Measurements from ENCODE around the gene ANKS1A. TPM values are rescaled to one million over a fixed set of nuclear protein-coding genes. Genes with fewer than 3 reads are reported as not detected.

Gene ANKS1A
- total and polyA plus RNA-seq, 11 donors: 11.0 to 49.5 (median 29.3) TPM

DNA sequence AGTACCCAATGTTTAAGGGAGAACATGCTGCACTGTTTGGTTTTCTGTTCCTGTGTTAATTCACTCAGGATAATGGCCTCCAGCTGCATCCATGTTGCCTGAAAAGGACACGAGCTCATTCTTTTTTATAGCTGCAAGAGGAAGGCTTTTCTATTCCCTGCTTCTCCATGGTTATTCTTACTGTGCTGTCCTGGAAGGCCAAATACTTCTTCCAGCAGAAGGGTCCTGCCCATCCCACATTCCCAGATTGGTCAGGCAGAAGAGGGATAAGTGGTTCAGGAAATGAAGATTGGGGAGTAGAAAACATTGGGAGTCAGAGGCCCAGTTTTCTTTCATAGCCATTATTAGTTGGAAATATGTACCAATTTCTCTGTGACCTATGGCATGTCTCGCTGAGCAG, 129.7 kb downstream of the ANKS1A start:
- Histone ChIP-seq H3K4me1 (peaks cover 19 to 100% (median 75%) of the 10 kb centered on the region in 12 donors), H3K36me3 (peaks cover 0 to 38% (median 0%) of the 10 kb centered on the region in 9 donors), H3K9me3 (no peaks in the 10 kb centered on the region), H3K4me3 (peak overlapping the region in 11 of 12 donors; percentile 43 to 69 (median 58)), H3K27ac (peak overlapping the region; percentile 87 to 98 (median 95)), H3K27me3 (no peaks in the 10 kb centered on the region)
- DNase-seq (no peak), ATAC-seq (no peak)
- TF ChIP-seq POLR2A (IDR thresholded peaks at IDR 0.05): no peak
- TF ChIP-seq, protein P1, sequence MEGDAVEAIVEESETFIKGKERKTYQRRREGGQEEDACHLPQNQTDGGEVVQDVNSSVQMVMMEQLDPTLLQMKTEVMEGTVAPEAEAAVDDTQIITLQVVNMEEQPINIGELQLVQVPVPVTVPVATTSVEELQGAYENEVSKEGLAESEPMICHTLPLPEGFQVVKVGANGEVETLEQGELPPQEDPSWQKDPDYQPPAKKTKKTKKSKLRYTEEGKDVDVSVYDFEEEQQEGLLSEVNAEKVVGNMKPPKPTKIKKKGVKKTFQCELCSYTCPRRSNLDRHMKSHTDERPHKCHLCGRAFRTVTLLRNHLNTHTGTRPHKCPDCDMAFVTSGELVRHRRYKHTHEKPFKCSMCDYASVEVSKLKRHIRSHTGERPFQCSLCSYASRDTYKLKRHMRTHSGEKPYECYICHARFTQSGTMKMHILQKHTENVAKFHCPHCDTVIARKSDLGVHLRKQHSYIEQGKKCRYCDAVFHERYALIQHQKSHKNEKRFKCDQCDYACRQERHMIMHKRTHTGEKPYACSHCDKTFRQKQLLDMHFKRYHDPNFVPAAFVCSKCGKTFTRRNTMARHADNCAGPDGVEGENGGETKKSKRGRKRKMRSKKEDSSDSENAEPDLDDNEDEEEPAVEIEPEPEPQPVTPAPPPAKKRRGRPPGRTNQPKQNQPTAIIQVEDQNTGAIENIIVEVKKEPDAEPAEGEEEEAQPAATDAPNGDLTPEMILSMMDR (IDR thresholded peaks at IDR 0.05): no peak
- 26 to 52% (median 40%) methylated on average over 2 of the region's 2 CpGs for WGBS, 4 donors
- intact Hi-C loops (cut with DNase I): loop anchor here in 5 of 10 donors (5.0 kb wide), 3 partner anchors 34 to 44 kb away; no protein-coding TSS in a partner anchor

DNA sequence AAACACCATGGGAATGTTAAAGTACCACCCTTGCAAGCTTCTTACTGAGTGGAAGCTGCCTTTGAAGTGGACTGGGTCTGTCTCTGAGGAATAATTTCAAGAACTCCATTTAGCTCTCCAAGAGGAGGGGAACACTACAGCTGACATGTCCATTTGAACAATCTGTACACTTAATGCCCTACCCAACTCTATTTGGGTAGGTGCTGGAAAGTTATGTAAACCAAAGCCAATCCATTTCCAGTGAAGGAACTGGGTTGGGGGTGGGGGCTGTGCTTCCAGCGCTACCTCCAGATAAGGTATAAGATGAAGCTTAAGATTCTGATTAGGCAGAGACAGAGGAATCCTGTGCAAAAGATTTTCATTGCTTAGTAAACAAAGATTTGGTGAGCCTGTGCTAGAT, 130.1 kb downstream of the ANKS1A start:
- WGBS, 4 donors: 37 to 68% (median 52%) methylated on average over 1 of the region's 1 CpG
- intact Hi-C loops (cut with DNase I): loop anchor here in 5 of 10 donors (5.0 kb wide), 3 partner anchors 33 to 43 kb away; no protein-coding TSS in a partner anchor
- Histone ChIP-seq H3K27ac (peak overlapping the region; percentile 87 to 98 (median 95)), H3K4me1 (peaks cover 19 to 100% (median 77%) of the 10 kb centered on the region in 12 donors), H3K9me3 (no peaks in the 10 kb centered on the region), H3K27me3 (no peaks in the 10 kb centered on the region), H3K36me3 (peaks cover 0 to 38% (median 0%) of the 10 kb centered on the region in 9 donors), H3K4me3 (peak overlapping the region in 10 of 12 donors; percentile 43 to 69 (median 59))
- TF ChIP-seq, protein P1 (IDR thresholded peaks at IDR 0.05): no peak
- no peak for TF ChIP-seq POLR2A (IDR thresholded peaks at IDR 0.05)
- DNase-seq (no peak), ATAC-seq (no peak)

DNA sequence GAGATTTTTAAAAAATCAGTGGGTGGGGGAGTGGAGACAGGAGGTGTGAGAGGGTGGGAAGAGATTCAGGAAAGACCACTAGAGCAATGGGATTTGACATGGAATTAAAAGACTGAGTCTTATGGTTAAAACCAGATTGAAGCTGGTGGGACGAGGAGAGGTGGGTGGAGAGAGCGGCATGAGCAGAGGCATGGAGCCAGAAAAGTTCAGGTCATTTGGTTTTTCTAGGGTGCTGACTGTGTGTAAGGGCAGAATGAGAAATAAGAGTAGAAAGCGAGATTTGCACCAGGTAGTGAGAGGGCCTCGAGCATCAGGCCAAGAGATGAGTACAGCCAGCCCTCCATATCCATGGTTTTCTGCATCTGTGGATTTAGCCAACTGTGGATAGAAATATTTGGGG, 130.8 kb downstream of the ANKS1A start:
- peak overlapping the region; percentile 87 to 98 (median 95) for H3K27ac ChIP-seq
- no peaks in the 10 kb centered on the region for H3K27me3 ChIP-seq
- intact Hi-C loops (cut with DNase I): loop anchor here in 5 of 10 donors (5.0 kb wide), 3 partner anchors 32 to 42 kb away; no protein-coding TSS in a partner anchor
- DNase-seq (no peak), ATAC-seq (no peak)
- WGBS, 4 donors: 66 to 84% (median 71%) methylated on average over 4 of the region's 4 CpGs
- H3K4me1 ChIP-seq: peaks cover 23 to 100% (median 78%) of the 10 kb centered on the region in 12 donors
- no peaks in the 10 kb centered on the region for H3K9me3 ChIP-seq
- peak overlapping the region in 9 of 12 donors; percentile 53 to 69 (median 60) for H3K4me3 ChIP-seq
- H3K36me3 ChIP-seq: peaks cover 0 to 38% (median 0%) of the 10 kb centered on the region in 9 donors
- TF ChIP-seq, protein P1 (IDR thresholded peaks at IDR 0.05): no peak
- TF ChIP-seq POLR2A (IDR thresholded peaks at IDR 0.05): no peak

DNA sequence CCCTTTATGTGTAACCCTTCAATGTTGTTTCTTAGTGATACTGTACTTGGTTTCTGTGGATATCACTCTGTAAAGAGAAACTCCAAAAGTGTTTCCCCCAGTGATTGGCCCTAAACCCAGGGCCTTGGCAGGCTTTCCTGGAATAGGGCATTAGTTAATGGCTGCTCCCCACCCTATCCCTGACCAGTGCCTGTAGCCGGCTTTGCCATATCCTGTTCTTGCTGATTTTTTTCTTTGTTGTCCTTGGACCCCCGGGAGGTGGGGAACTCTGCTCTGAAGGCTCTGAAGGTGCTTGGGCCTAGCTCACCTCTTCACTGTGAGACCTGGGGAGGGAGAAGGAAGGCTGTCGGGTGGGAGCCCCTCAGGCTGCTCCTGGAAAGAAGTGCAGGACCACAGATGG, 131.9 kb downstream of the ANKS1A start:
- DNase-seq: peak in 3 of 5 donors; percentile 43 to 61 (median 48)

More for the DNA sequence above, 131.9 kb downstream of the ANKS1A start:
- no peaks in the 10 kb centered on the region for H3K9me3 ChIP-seq
- peak overlapping the region in 9 of 12 donors; percentile 15 to 69 (median 53) for H3K4me3 ChIP-seq
- TF ChIP-seq, protein P1 (IDR thresholded peaks at IDR 0.05): no peak
- TF ChIP-seq POLR2A (IDR thresholded peaks at IDR 0.05): no peak
- peak overlapping the region; percentile 33 to 97 (median 92) for H3K27ac ChIP-seq
- H3K27me3 ChIP-seq: no peaks in the 10 kb centered on the region
- H3K4me1 ChIP-seq: peaks cover 23 to 100% (median 81%) of the 10 kb centered on the region in 12 donors
- intact Hi-C loops (cut with DNase I): no loop called here
- H3K36me3 ChIP-seq: peaks cover 0 to 38% (median 0%) of the 10 kb centered on the region in 9 donors
- 15 to 51% (median 29%) methylated on average over 3 of the region's 3 CpGs for WGBS, 4 donors
- ATAC-seq: no peak
